NCI-H2107 treated with DMSO at 0.1 percent for 48 hours (cell line): Measurements from ENCODE around the gene STX8.
"Not testable (repeated sequence)": the region's sequence is repeated elsewhere in the genome, so short reads cannot be mapped to it uniquely, and the experiment has no call there.

Experiments
- DNase-seq: peaks from one replicate; lab custom pipeline; 2025; ENCODE audit not compliant: unreplicated experiment; lab: John Stamatoyannopoulos, UW

Gene STX8, protein sequence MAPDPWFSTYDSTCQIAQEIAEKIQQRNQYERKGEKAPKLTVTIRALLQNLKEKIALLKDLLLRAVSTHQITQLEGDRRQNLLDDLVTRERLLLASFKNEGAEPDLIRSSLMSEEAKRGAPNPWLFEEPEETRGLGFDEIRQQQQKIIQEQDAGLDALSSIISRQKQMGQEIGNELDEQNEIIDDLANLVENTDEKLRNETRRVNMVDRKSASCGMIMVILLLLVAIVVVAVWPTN

DNA sequence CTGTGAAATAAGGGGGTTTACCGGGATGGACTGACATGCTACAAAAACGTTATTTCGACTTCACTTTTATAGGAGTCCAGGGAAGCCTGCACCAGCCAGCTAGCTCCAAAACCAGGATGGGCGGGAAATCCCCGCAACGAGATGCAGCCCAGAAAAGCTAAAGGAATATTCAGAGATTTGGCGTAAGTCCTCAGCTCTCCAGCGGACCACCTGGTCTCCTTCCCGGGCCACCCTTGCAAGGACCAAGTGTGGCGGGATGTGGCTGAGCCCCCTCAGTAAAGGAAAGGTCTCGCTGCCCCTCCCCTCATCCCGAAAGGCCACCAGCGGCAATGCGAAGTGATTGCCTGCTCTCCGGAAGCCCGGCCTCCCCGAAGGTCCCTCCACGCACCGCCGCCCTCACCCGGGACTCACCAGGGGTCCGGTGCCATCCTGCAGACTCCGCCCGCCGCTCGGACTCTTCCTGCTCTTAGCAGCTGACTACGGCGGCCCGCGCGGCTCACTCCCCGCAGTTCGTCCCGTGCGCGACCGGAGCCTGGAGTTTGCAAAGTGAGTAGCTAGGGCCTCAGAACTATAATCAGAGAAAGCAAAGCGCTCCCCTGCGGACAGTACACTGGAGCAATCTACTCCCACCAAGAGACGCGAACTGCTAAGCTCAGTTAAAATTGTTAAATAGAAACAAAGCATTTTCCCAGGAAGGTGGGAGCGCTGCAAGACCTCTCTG, at the start of gene STX8:
STX8 (minus strand) TSS at position 440 of the 721 bp plus-strand sequence; CDS start at position 428, 12 bp downstream.
- no peak for DNase-seq

DNA sequence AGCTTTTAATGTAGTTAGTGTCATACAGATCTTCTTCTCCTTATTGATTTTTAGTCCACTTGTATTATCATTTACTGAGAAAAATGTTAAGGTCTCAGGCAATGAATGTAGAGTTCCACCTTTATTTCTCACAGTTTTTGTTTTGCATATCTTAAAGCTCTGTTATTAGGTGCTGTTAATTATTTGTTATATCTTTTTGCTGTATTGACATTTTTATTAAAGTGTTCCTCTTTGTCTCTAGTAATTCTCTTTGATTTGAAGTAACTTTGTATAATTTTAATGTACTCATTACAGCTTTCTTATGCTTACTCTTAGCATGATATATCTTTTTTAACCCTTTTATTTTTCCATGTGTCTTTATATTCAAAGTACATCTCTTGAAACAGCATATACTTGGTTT, 47.3 kb upstream of the STX8 start:
- DNase-seq = no peak

DNA sequence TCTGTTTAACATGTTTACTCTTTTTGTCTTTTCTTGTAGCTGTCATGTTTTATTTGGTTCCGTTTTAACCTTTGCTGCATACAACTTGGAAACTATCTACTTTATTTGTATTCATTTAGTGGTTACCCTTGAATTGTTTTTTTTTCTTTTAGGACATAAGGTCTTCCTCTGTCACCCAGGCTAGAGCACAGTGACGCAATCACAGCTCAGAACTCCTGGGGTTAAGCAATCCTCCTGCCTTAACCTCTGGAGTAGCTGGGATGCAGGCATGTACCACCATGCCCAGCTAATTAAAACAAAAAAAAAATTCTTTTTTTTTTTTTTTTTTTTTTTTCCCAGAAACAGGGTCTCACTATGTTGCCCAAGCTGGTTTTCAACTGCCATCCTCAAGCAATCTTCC, 39.9 kb upstream of the STX8 start:
- no peak for DNase-seq

- no peak for DNase-seq
Observed at GRCh38 chr17:9612006-9612405, 36.4 kb upstream of the STX8 start.

DNA sequence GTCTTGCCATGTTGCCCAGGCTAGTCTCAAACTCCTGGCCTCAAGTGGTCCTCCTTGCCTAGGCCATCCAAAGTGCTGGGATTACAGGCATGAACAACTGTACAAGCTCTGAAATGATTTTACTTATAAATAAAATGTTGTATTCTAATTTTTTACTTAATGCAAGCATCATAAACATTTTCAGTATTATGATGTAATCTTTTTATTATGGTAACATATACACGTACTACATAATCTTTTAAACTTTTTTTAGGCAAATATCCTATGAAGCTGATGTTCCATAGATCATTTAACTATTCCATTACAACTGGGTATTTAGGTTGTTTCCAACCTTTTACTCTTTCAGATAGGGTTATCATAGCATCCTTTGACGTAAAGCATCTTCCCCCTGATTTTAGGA, 35.9 kb upstream of the STX8 start:
- no peak for DNase-seq

DNA sequence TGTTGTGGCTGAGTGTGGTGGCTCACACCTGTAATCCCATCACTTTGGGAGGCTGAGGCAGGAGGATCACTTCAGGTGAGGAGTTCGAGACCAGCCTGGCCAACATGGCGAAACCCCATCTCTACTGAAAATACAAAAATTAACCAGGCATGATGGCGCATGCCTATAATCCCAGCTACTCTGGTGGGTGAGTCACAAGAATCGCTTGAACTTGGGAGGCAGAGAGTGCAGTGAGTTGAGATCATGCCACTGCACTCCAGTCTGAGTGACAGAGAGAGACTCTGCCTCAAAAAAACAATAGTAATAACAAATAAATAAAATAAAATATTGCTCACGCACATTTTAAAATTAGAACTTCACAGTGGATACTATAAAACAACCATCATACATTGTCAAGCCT, 31.4 kb upstream of the STX8 start:
- DNase-seq = not testable (repeated sequence)

DNA sequence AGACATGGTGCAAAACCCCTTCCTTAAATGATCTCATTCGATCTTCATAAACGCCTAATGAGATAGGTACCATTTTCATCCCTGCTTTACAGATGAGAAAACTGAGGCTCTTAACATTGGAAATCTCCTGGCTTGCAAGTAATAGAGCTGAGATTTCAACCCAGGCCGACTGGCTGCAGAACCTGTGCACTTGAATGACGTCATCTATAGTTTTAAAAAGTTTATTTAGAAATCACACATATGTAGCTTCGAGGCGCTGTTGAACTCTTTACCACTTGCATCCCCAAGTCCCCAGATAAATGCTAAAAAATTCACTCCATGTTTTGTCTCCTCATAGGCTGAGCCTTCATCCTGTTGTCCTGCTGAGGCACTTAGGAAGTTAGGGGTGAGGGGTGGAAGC, 30.8 kb upstream of the STX8 start:
- no peak for DNase-seq

- DNase-seq = not testable (repeated sequence)
Observed at GRCh38 chr17:9604583-9604982, 29.0 kb upstream of the STX8 start.

DNA sequence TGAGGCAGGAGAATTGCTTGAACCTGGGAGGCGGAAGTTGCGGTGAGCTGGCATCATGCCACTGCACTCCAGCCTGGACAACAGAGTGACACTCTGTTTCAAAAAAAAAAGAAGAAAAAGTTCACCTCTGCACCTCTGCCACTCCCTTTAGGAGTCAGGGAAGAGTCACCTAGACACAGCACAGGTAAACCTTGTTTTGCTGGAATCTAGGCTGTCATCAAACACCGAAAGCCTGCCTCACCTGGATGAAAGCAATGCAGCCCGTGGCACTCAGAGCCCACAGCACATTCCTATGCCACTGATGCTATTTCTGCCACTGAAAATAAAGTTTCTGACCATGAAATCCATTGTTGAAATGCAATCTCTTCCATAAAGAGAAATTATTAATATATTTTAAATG, 23.0 kb upstream of the STX8 start:
- DNase-seq = no peak

DNA sequence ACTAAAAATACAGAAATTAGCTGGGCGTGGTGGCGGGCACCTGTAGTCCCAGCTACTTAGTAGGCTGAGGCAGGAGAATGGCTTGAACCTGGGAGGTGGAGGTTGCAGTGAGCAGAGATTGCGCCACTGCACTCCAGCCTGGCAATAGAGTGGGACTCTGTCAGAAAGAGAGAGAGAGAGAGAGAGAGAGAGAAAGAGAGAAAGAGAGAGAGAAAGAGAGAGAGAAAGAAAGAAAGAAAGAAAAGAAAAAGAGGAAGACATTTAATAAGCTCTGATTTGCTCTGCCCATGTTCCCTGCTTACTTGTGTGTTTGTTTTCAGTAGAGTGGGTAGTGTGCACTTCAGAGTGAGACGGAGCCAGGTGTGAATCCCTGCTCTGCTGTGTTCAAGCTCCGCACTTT, 22.0 kb upstream of the STX8 start:
- DNase-seq = not testable (repeated sequence)

DNA sequence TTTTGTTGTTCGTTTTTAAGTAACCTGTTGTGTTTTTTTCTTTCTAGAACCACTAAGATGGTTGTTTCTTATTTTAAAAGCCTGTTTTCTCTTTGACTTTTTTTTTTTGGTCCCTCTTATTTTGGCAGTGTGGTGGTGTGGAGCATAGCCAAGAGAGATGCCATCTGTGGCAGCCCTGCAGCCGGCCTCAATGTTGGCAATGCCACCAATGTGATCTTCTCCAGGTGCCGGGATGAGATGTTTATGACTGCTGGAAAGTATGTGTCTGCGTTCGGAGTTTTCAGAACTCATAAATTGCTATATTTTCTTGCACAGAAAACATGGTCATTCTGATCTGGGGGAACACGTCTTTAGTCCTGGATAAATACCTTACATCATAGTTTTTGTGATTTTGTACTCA, 18.4 kb upstream of the STX8 start:
- no peak for DNase-seq

DNA sequence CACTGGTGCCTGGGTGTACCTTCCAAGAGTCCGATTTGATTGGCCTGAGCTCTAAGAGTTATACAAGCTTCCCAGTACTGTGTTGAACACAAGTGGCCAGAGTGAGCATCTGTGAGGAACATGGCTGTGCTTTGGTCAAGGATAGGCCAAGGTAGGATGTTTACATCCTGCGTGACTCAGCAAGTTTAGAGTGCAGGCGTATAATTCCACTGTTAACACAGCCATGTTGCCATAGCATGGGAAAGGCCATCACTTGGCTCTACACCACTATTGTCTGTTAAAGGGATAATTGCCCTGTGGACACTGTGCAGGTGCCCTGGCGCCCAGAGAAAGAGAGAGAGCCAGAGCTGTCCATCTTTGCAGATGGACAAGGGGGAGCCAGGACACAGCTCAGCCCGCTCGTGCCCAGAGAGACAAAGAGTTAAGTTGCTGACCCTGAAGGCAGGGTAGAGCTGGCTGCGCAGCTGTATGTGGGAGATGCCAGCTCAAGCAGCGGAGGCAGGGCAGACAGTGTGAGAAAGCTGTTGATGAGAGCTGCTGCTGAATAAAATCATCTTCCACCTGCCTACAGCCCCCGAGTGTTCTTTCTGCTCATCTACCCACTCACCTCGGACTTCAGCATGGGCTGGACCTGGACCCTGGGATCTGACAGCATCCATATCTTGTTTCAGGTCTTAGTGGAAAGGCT, 12.5 kb upstream of the STX8 start:
- no peak for DNase-seq

- no peak for DNase-seq
Observed at GRCh38 chr17:9577373-9577709, 1.7 kb upstream of the STX8 start.

DNA sequence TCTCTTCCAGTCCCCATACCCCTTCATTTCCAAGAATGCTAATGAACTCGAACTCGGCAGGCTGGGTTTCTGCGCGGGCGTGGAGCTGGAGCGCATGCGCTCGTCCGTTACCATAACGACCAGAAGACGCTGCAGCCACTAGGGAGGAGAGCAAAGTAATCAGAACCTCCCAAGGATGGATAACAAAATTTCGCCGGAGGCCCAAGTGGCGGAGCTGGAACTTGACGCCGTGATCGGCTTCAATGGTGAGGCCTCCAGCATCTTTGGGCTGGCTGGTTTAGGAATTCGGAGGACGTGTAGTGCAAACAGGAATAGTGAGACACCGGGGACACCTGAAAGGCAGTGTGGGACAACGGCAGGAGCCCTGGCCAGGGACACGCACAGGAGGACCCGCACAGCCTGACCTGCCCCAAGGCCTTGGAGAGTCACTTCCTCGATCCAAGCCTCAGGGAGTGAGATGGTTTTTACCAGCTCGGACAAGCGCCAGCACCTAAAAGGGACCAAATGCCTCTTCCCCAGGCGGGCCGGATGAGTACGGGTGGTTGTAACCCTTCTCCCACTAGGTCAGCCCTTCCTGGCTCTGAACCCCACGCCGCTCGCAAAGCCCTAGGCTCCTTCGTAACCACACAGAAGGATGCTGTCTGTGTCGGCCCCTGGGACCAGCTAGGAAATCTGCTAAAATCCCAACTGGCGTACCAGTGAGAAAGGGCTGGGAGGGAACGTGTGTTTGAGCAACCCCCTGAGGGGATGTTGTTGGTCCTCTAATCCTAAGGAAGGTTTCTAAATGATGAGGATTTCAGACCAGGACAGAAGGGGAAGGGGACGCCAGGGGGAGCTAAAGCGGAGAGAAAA, 1.1 kb upstream of the STX8 start, which contains the start of gene CFAP52:
CFAP52 (plus strand) TSS at position 122 of the 852 bp plus-strand sequence; CDS start at position 176, 54 bp downstream.
- DNase-seq = no peak

- DNase-seq = no peak
Observed at GRCh38 chr17:9571201-9571600, 4.4 kb downstream of the STX8 start.

GRCh38 chr17:9568957-9569588, 6.5 kb downstream of the STX8 start:
- no peak for DNase-seq

DNA sequence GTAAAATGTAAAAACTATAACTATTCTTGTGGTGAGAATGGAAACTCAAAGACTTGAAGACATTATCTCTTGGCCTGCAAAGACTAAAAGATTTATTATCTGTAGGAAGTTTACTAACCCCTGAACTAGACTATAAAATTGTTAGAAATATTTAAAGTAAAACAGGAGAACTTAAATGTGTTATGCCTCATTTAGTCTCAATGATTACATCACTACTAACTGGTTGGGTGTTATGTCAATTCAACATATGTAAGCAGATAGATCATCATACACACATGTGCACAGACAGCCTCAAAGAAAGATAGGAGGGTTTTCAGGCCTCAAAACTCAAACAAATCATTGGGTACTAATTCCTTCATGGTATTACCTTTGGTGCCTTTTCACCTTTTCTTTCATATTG, 7.6 kb downstream of the STX8 start:
- DNase-seq = no peak

GRCh38 chr17:9566739-9567138, 8.9 kb downstream of the STX8 start:
- not testable (repeated sequence) for DNase-seq

DNA sequence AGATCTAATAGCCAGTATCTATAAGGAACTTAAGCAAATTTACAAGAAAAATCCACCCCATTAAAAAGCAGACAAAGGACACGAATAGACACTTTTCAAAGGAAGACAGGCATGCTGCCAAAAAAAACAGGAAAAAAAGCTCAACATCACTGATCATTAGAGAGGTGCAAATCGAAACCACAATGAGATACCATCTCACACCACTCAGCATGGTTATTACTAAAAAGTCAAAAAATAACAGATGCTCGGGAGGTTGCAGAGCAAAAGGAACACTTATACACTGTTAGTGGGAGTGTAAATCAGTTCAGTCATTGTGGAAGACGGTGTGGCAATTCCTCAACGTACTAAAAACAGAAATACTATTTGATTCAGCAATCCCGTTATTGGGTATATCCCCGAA, 9.6 kb downstream of the STX8 start:
- no peak for DNase-seq

GRCh38 chr17:9564104-9564503, 11.5 kb downstream of the STX8 start:
- no peak for DNase-seq

- no peak for DNase-seq
Observed at GRCh38 chr17:9557857-9558256, 17.8 kb downstream of the STX8 start.
